NK-92 treated with Interleukin-12 subunit alpha and Interleukin-12 subunit beta, amount 100 ng/mL, for 24 hours (cell line): ENCODE measurements around the gene THSD4.
"Not testable (repeated sequence)": the region's sequence is repeated elsewhere in the genome, so short reads cannot be mapped to it uniquely, and the experiment has no call there.

Source experiments
- DNase-seq: peaks from one replicate; lab custom pipeline; 2025; lab: John Stamatoyannopoulos, UW

Gene THSD4

GRCh38 chr15:71294251-71294910 lies 179.1 kb downstream of the THSD4 start:
- DNase-seq, result no peak

GRCh38 chr15:71294911-71295602 lies 179.8 kb downstream of the THSD4 start:
- no peak for DNase-seq

- no peak for DNase-seq
Observed at GRCh38 chr15:71295603-71296314, 180.5 kb downstream of the THSD4 start.

GRCh38 chr15:71296315-71296679 lies 181.0 kb downstream of the THSD4 start:
- no peak for DNase-seq

- no peak for DNase-seq
Observed at GRCh38 chr15:71301958-71302621, 186.8 kb downstream of the THSD4 start.

- no peak for DNase-seq
Observed at GRCh38 chr15:71302861-71303410, 187.7 kb downstream of the THSD4 start.

- no peak for DNase-seq
Observed at GRCh38 chr15:71303977-71304376, 188.7 kb downstream of the THSD4 start.

GRCh38 chr15:71304681-71305080 lies 189.4 kb downstream of the THSD4 start:
- DNase-seq, result no peak

GRCh38 chr15:71306538-71306937 lies 191.3 kb downstream of the THSD4 start:
- DNase-seq, result no peak

GRCh38 chr15:71312194-71312708 lies 197.0 kb downstream of the THSD4 start:
- DNase-seq, result no peak

GRCh38 chr15:71312731-71313460 lies 197.6 kb downstream of the THSD4 start:
- DNase-seq, result no peak

- DNase-seq, result no peak
Observed at GRCh38 chr15:71313806-71314205, 198.5 kb downstream of the THSD4 start.

- DNase-seq, result no peak
Observed at GRCh38 chr15:71314956-71315537, 199.8 kb downstream of the THSD4 start.

- no peak for DNase-seq
Observed at GRCh38 chr15:71316911-71317310, 201.6 kb downstream of the THSD4 start.

GRCh38 chr15:71319424-71319823 lies 204.2 kb downstream of the THSD4 start:
- DNase-seq, result not testable (repeated sequence)

GRCh38 chr15:71319935-71320334 lies 204.7 kb downstream of the THSD4 start:
- DNase-seq, result no peak

GRCh38 chr15:71323082-71323481 lies 207.8 kb downstream of the THSD4 start:
- DNase-seq, result no peak

- DNase-seq, result no peak
Observed at GRCh38 chr15:71323584-71323983, 208.3 kb downstream of the THSD4 start.

- DNase-seq, result no peak
Observed at GRCh38 chr15:71325481-71325880, 210.2 kb downstream of the THSD4 start.

GRCh38 chr15:71328453-71328852 lies 213.2 kb downstream of the THSD4 start:
- no peak for DNase-seq

- no peak for DNase-seq
Observed at GRCh38 chr15:71329041-71329440, 213.8 kb downstream of the THSD4 start.
